K562 (cell line): ENCODE results near the gene NOX5. TPM values are rescaled to one million over a fixed set of nuclear protein-coding genes. Genes with fewer than 3 reads are reported as not detected.

Experiments
- ATF4 ChIP-seq: fragments of 450-650 bp; formaldehyde crosslinking; IDR thresholded peaks from 2 replicates; pipeline ENCODE4 v1.4.0; 2022; ENCODE audit warnings: mild to moderate bottlenecking, moderate library complexity
- CBFA2T3 ChIP-seq: fragments of 450-650 bp; IDR thresholded peaks from 2 replicates; pipeline ENCODE4 v1.6.1; 2017
- CBX8 ChIP-seq: fragments of 200-600 bp; sonication (generic); IDR thresholded peaks from 2 replicates; pipeline ENCODE4 v1.6.1; 2012; ENCODE audit warnings: borderline replicate concordance, mixed run types, low read depth, mild to moderate bottlenecking, moderate library complexity, mixed read lengths, low read length, control low read depth, inconsistent platforms; ENCODE audit not compliant: poor library complexity, severe bottlenecking; ENCODE audit errors: extremely low read depth
- E2F4 ChIP-seq: sonication (generic); formaldehyde crosslinking; IDR thresholded peaks from 2 replicates; pipeline ENCODE4 v1.8.0; 2022; ENCODE audit warnings: mild to moderate bottlenecking, low read depth, missing genetic modification reagents
- E2F6 ChIP-seq, 2 experiments: IDR thresholded peaks; 2 replicates each; pipeline ENCODE4 v1.6.1; 2011; ENCODE audit warnings: borderline replicate concordance in 1 of 2, control low read depth in 1 of 2, low read depth in 1 of 2, low read length in 1 of 2, mild to moderate bottlenecking in 1 of 2, mixed read lengths in 1 of 2, moderate library complexity in 1 of 2; ENCODE audit not compliant: insufficient read depth in 1 of 2, insufficient read length in 1 of 2, poor library complexity in 1 of 2, severe bottlenecking in 1 of 2; ENCODE audit errors: extremely low read depth in 1 of 2
- ELF4 ChIP-seq: fragments of 450-650 bp; formaldehyde crosslinking; IDR thresholded peaks from 2 replicates; pipeline ENCODE4 v1.4.0; 2022; ENCODE audit warnings: missing genetic modification characterization
- NFXL1 ChIP-seq: fragments of 450-650 bp; formaldehyde crosslinking; IDR thresholded peaks from 2 replicates; pipeline ENCODE4 v1.4.0; 2021; ENCODE audit warnings: mild to moderate bottlenecking
- PYGO2 ChIP-seq: fragments of 450-650 bp; IDR thresholded peaks from 2 replicates; pipeline ENCODE4 v1.6.1; 2016; ENCODE audit warnings: mild to moderate bottlenecking, missing genetic modification characterization, moderate library complexity, missing compliant biosample characterization
- polyA plus RNA-seq, 8 experiments: library from polyadenylated mRNA; depleted of rRNA in 4 of 8; stranded (reverse) in 5 of 8; unstranded in 3 of 8; fragments of >200 nt; fragmentation: Nextera tagmentation in 2 of 8; fragmentation: Illumina TruSeq in 1 of 8; extraction: Ambion mirVana in 2 of 8; extraction: Trizol in 1 of 8; gene quantifications; 2 replicates each; pipeline versions ENCODE4 v1.2.1 to v1.2.3, GENCODE V29; 2011 to 2014; ENCODE audit warnings: inconsistent platforms in 1 of 8, missing spikeins in 1 of 8
- total RNA-seq, 7 experiments: library from RNA; depleted of rRNA in 6 of 7; stranded (reverse); fragments of >200 nt in 6 of 7; fragmentation: Illumina TruSeq in 2 of 7; extraction: Trizol in 2 of 7; gene quantifications; 2 replicates each; pipeline versions ENCODE4 v1.2.1 to v1.2.3, GENCODE V29; 2011 to 2021; ENCODE audit warnings: low replicate concordance in 1 of 7

NOX5 gene
- total and polyA plus RNA-seq, 9 of the 15 experiments (the other 6 are each of a cell fraction or from before 2014, with no cell fraction given): 0.01 TPM; not detected in 8

GRCh38 chr15:69038508-69038907 lies 24.0 kb downstream of the NOX5 start (continued):
- TF ChIP-seq E2F6 (IDR thresholded peaks at IDR 0.05; ENCODE audit: borderline replicate concordance in 1 of 2, extremely low read depth in 1 of 2, insufficient read depth in 1 of 2, insufficient read length in 1 of 2, low read depth in 1 of 2, low read length in 1 of 2, poor library complexity in 1 of 2, severe bottlenecking in 1 of 2) (no peak), E2F4 (CRISPR knock-in tag) (no peak), CBX8 (no peak), CBFA2T3 (no peak), ATF4 (CRISPR knock-in tag) (no peak), NFXL1 (CRISPR knock-in tag) (no peak), PYGO2 (tag) (no peak), ELF4 (CRISPR knock-in tag) (no peak)
